Activated effector memory CD4-positive, alpha-beta T cell treated with anti-CD3 and anti-CD28 coated beads, Interleukin-2, amount 50 U/mL, for 16 hours (primary cell): Measurements from ENCODE around the gene MAP7.

Source experiments
- DNase-seq: peaks from one replicate; pipeline ENCODE4 v3.0.0-alpha.2; 2020

The MAP7 gene

DNA sequence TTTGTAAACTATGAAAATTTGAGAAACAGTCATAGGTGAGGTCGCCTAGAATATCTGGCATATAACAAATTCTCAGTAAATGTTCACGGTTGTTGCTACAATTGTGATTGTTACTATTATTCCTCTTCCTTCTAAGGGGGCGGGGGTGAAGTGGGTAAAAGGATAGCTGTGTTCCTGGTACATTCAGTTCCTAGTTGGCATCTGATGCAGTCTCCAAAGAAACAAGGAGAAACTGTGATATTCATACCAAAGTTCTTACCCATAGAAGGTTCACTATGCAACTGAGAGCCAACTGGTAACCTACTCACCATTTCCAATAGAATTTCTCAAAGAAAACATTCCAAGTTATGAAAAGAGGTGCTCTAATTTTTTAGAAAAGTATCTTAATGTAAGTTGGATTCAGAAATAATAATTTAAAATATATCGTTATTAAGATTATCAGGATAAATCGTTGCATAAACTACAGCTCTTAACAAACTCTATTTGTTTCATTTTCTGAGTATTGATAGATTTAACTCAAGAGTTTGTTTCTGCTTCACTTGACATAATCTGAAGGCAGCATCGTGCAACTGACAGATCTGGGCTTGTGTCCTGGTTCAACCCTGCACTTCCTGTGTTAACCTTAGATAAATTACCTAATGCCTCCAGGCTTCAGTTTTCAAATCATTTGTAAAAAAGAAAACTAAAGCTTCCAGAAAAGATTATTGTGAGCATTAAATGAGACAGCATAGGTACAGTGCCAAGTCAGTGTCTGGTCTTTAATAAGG lies 13.3 kb upstream of the MAP7 start:
- no peak for DNase-seq

DNA sequence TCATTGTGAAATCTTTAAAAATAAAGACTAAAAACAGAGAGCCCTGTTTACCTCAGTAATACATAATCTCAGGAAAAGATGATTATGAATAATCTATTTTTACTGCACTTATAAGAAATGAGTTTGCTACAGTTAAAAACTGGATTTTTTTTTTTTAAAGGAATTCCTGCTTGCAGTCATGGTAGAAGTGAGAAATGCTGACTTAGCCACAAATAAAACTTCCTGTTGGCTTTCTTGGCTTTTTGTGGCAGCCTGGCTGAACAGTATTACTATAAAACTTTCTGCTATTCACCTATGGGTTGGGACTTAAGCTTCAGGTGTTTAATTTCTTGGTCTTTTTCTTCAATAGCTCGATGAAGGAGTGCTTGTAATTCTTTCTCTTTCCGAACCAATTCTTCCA lies 12.0 kb upstream of the MAP7 start:
- DNase-seq = no peak

DNA sequence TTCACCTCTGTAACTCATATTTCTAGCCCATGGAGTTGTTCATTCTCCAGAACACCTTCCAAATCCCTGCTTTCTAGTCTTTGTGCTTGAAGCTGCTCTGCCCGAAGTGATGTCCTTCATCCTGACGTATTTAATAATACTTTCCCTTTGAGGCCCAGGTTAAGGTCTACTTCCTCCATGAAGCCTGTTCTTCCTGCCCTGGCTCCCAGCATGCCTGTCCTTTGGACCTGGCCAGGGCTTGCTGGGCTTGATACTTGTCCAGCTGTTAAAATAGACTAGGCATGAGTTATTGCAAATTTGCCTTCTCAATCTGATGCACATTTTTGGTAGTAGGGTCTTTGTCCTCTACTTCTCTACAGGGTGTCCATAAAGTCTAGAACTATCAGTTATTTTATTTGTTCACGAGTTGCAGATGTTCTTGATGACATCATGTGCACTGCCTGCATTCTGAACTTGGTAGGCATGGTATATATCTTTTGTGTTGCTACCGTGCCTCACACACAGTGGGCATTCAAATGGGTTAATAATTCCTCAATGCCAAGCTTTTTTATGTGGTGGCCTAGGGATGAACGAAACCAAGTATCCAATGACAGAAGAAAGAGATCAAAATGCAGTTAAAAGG lies 3.1 kb upstream of the MAP7 start:
- DNase-seq = no peak

DNA sequence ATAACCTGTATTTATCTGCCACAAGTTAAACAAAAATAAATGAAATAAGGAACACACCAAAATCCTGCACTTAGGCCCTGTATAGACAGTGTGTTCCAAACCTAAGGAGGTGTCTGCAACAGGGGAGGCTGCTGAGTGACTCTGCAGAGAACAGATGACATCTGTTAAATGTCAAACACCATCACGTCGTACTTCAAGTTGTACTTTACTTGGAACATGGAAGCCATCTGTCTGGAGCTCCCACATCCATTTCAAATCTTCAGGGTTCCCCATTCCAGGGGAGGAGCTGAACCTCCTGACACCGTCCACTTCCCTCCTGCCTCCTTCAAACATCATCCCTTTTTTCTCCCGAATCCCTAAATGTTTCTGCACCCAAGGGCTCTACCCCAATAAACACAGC lies 1.8 kb upstream of the MAP7 start:
- DNase-seq = no peak

DNA sequence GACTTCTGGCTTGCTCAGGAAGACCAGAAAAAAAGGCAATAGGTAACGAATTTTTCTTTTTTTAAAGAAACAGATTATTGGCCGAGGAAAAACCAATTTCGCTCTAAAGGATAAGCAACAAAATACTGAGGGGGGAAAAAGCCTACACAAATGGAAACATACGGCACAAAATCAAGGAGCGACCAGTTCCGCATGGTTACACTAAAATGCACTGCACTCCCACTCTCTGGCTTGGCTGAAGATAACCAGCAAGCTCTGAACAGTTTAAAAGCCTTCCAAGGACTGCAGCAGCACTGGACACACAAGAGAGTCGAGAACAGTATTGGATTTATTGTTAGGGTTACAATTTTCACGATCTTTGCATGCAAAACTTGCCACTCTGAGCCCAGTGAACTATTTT lies 881 bp upstream of the MAP7 start:
- no peak for DNase-seq

DNA sequence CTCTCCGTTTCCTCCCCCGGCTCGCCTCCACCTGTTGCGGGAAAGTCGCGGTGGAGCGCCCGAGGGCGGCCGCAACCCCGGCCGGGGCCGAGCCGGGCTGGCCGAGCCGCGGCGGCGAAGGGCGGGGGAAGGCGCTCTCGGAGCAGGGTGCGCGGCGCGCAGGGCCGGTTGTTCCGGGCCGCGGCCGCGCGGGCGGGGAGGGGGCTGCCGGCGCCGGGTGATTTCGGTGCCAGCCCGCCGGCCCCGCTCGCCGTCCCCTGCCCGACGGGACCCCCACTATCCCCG lies 235 bp downstream of the MAP7 start:
- peak; percentile 64 for DNase-seq

DNA sequence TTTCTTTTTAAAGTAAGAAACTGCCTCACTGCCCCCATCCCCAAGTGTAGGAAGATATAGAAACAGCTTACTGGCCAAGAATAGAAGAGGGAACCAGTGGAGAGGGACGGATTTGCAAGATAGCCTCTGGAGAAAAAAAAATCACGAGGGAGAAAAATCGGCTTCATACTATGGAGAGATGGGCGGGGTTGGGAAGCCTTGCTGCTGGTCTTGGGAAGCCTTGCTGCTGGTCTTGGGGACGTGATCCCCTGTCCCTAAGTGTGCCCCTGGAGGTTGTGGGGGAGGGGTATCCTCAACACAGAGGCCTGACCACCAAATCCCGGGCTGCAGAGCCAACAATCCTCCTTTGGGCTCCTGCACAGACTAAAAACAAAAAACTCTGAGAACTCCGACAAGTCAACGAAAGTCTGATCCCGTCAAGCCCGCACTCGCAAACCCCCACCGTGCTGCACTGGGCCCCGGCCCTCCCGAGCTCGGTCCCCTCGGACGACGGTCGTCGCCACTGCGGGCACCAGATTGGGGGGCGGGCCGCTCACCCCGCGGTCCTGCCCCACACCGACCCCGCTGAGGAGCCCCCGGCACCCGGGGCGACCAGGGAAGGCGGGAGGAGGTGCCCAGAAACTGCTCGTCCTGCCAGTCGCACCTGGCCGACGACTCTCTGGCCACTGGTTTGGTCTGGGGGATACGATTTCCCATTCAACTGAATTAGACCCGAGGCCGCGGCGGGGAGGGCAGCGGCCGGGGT lies 750 bp downstream of the MAP7 start:
- no peak for DNase-seq

DNA sequence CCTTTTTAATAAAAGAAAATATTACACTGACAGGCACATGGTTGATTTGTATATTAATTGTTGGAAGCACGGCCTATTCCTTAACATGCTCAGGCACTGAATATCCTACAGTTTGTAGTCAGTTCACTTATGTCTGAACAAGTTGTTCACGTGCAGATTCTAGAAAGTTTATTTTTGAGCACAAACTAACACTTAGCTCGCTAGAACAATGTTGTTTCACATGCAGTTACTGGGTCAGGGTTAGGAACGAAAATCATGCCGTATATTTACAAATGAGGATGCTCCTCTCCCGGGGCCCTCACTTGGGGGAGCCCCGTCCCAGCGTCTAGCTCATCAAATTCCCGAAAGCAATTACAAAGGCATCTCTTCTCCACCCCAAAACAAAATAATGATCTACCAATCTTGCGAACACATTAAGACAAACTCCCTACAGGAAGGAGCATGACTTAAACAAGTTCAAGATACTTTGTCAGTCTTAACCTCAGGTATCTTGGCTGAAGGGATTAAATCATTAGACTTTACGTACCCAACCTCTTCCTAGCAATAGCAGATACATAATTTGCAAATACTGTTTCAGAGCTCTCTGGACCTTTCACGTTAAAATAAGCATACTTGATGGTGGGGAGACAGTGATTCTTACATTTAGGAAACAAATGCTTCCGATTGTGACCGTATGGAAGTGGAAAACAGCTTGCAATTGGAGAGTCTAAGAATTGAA lies 1.5 kb downstream of the MAP7 start:
- DNase-seq = no peak

DNA sequence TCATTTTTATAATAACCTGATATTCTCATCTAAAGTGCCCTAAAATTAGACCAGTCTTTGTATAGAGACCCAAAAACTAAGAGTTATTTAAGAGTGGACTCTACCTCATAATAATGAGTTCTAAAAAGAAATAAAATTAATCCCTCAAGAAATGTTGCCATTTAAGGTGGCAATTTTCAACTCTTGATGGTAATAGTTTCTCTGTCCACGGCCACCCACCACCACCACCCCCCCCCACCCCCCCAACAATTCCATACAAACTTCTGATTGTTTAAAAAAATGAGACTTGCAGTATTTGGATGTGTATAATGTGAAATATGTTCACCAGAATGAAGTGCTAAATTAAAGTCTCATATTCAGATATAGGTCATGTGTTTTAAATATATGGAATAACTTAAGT lies 2.4 kb downstream of the MAP7 start:
- DNase-seq = no peak

DNA sequence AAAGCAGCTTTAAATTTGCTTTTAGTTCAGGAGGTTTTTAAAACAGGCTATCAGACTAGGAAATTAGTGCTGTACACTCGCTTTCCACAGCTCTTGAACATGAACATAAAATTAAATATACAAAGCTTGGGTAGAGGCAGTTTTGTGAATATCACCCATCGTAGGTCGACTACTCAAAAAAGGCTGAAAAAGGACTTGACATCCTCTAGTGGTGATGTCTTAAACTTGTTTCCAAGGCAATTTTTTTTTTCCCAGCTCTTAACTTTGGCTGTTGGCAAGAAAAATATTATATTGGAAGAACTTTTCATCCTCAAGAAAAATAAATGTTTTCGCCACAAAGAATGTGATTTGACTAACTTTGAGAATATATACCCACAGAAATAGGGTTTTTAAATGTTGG lies 2.9 kb downstream of the MAP7 start:
- DNase-seq = no peak

DNA sequence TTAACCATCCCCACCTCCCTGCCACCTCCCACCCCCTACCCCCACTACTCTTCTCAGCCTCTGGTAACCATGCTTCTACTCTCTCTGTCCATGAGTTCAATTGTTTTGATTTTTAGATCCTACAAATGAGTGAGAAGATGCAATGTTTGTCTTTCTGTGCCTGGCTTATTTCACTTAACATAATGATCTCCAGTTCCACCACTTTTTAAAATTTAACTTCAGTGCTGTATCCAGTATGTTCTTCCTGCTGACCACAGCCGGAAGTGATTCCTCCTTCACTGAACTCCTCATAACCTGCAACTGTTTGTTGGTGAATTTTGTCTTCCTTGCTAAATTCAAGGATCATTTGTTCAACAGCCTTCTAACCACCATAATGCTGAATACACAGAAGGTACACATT lies 3.9 kb downstream of the MAP7 start:
- DNase-seq = no peak

DNA sequence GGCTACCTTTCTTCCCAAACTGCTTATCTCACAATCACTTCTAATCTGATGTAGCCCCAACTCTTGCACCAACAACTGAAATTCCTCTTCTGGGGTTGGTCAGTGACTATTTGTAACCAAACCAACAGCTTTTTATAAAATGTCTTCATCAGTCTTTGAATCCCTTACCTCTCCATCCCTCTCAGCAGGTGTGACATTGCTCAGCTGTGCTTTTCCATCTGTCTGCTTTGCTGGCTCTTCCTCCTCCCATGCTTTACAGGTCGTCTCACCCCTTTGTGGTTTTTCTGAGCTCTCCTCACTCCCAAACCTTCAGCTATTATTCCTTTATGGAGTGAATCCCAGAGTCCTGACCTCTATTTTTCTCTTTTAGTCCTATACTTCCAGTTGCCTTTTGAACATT lies 5.9 kb downstream of the MAP7 start:
- no peak for DNase-seq

DNA sequence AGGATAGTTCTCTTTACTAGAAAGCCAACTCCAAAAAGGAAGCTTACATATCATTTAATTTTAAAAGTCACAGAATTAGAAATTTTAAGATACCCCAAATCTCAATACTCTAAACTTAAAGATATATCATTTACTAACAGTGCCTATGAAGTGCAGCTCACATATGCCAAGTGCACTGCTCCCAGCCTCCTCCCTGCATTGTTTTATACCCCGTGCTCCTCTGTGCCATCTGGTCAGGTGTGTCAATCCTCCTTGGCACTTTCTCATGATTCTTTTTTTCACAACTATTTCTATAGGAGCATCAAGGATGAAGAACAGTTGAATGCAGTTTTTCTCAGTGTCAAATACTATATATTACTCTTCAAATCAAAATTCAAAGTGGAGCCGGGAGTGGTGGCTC lies 8.8 kb downstream of the MAP7 start:
- DNase-seq = no peak

DNA sequence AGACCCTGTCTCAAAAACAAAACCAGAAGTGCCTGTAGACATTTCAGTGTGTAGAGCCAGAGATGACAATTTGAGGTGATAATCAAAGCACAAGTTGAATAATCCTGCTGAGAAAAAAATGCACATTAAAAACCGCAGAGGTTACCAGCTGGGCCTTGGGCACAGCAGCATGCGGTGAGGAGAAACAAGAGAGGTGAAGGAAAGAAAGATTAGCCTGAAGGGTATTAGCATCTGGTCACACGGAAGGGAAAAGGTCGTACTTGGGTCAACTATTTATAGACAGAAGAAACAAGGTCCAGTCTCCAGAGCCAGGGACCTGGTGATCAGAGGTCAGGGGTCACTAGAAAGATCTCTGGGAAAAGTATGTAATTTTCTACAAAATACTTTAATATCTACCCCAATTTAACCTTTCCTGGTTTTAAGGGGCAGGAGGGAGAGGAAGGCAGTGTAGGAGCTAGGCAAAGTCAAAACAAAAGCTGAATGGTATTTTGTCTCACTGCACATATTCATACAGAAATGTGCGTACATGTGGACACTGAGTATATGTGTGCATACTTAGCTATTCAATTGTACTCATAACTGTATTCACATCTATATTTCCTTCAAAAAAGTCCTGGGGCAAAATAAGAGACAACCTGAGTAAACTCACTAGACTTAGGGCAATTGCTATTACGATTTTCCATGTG lies 10.1 kb downstream of the MAP7 start:
- no peak for DNase-seq

DNA sequence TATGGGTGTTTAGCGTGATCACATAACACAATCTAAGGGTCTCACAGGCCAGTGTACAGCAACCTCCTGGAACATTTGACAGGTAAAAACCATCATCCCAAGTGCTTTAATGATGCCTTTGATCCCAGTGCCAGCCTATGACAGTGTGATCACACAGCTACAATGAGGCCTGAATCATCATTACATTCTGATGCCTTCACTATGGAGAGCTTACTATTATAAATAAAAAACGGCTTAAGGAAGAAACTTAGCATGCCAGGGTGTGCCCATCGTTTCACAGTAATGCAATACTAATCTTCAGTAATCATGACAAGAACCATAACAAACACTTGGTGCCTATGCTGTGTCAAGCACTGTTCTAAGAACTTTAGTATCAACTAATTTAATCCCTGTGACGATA lies 11.4 kb downstream of the MAP7 start:
- DNase-seq = no peak

DNA sequence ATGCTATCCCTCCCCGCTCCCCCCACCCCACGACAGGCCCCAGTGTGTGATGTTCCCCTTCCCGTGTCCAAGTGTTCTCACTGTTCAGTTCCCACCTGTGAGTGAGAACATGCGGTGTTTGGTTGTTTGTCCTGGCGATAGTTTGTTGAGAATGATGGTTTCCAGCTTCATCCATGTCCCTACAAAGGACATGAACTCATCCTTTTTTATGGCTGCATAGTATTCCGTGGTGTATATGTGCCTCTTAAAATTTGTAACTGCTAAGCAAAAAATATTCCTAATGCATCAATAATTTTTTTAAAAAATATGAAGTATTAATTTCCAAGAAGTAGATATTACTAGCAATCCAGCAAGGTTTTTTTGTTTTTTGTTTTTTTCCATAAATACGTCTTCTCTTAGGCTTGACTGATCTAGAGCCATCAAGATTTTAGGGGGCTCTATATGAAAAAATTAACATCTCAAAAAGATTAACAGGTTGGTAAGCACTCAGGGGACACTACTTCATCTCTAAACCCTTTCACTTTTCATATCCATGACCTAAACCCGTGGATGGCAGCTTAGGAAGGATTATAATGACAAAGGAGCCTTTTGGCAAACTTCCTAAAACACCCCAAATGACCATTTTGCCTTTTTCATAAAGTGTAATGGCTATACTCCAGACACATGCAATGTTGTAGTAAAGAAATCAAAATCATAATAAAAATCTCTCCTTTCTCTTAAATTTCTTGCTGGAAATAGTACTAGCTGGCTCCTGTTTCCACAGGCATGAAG lies 14.2 kb downstream of the MAP7 start:
- no peak for DNase-seq

DNA sequence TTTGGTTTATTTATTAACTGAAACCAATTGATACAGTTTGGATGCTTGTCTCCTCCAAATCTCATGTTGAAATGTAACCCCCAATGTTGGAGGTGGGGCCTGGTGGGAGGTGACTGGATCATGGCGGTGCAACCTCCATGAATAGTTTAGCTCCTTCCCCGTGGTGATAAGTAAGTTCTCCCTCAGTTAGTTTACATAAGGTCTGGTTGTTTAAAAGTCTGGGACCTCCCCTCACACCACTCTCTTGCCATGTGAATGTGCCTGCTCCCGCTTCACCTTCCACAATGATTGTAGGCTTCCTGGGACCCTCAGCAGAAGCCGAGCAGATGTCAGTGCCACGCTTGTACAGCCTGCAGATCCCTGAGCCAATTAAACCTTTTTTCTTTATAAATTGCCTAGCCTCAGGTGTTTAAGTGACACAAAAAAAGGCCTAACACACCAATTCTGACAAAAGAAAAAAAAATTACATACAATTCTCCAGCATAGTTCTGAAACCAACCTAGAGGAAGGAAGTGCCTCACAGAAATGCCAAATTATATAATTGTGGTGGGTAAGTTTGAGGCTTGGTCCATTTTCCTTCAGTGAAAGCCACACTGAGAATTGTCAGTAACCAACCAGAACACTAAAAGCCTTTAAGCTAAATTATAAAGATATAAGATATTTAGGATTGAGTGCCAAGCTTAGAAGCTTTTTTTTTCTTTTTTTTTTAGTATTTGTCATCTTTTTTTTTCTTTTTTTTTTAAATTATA lies 15.0 kb downstream of the MAP7 start:
- DNase-seq = no peak

DNA sequence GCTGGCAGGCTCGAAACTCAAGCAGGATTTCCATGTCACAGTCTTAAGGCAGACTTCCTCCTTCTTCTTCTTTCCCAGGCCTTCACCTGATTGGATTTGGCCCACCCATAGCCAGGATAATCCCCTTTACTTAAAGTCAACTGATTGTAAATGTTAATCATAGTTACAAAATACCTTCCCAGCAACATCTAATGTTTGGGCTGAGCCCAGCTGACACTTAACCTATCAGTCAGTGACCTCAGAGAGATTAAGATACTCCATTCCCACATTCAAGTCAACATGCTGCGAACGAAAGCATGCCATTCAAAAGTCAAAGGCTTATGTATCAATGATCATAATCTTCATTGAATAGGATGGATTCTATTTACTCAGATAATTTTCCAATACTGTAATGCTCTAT lies 16.0 kb downstream of the MAP7 start:
- no peak for DNase-seq

DNA sequence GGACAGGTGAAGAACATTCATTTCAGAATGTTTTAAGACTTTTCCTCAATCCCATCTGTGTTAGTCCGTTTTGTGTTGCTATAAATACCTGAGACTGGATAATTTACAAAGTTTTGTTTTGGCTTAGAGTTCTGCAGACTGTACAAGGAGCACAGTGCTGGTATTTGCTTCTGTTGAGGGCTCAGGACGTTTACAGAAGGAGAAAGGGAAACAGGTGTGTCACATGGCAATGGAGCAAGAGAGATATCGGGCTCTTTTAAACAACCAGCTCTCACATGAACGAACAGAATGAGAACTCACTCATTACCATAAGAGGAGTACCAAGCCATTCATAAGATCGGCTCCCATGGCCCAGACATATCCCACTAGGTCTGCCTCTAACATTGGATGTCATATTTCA lies 16.7 kb downstream of the MAP7 start:
- DNase-seq = no peak

DNA sequence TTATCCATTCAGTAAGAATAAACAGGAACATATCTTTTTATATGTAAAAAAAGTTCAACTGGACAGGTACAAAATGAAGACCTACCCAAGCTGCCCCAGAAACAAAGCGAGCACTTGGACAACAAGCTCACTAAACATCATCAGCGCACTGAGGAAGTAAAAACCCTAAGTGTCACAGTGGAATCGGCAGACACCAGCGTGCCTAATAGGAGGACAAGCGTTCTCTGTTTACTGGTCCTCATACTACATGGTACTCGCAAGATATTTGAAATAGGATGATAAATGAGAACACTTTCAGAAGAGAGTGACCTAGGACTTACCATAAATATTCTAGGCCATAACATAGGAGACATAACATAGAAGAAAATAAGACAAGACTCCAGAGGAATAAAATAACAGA lies 18.2 kb downstream of the MAP7 start:
- DNase-seq = no peak

DNA sequence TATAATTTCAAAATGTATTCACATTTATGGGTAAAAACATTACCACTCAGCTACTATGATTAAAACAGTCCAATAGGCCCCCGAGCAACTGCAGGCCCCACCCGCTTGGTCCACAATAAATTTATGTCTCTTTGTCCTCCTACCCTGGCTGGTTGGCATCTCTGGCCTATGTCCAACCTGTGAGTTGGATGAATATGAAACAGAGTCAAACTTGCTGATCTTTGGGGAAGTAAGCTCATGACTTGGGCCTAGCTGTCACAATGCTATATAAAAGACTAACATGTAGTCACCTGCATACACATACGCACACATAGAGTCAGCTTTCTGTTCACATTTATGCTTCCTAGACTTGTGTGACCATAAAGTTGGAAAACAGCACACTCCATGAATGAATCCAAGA lies 20.5 kb downstream of the MAP7 start:
- DNase-seq = no peak

DNA sequence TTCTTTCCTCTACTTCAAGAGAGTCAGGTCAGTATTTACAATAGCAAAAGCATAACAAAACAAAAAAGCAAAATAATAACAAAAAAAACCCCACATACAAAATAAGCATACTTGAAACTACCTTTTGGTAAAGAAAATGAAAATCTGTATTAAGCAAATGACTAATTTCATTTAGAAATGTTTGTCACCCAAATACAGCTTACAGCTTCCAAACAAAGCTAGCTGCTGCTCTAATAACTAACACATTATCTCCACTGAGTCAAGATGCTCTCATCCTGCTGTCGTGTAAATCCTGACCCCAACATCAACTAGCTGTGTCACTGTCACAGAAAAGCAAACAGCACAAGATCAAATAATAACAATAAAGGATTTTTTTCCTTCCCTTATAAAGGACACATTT lies 21.7 kb downstream of the MAP7 start:
- DNase-seq = no peak
